K562 (cell line): Measurements from ENCODE around the gene MED14.

Source experiments
- BCL6 ChIP-seq: fragments of 250-450 bp; sonication (Bioruptor Pico); IDR thresholded peaks from 2 replicates; pipeline ENCODE4 v1.4.0; 2020
- CTCF ChIP-seq, 3 experiments: IDR thresholded peaks in 2 of 3; conservative IDR thresholded peaks in 1 of 3; 2 replicates each; pipeline ENCODE4 v1.5.1; 2011 to 2012; ENCODE audit warnings: low read length in 3 of 3, mild to moderate bottlenecking in 3 of 3, control low read depth in 2 of 3, improper control_type of control experiment in 1 of 3, inconsistent platforms in 1 of 3, low read depth in 1 of 3, mixed read lengths in 1 of 3, moderate library complexity in 1 of 3; ENCODE audit not compliant: insufficient read depth in 2 of 3
- FOS ChIP-seq: IDR thresholded peaks from 3 replicates; pipeline ENCODE4 v1.6.1; 2011; ENCODE audit not compliant: insufficient read length; ENCODE audit errors: extremely low read depth
- GATAD2B ChIP-seq: fragments of 450-650 bp; IDR thresholded peaks from 2 replicates; pipeline ENCODE4 v1.6.1; 2017; ENCODE audit warnings: mild to moderate bottlenecking, borderline replicate concordance
- HNRNPH1 ChIP-seq: fragments of 200-400 bp; formaldehyde crosslinking; optimal IDR thresholded peaks from 2 replicates; pipeline ENCODE3; 2017; ENCODE audit warnings: low read depth, mild to moderate bottlenecking, low read length, moderate library complexity
- MXI1 ChIP-seq: IDR thresholded peaks from 2 replicates; pipeline ENCODE4 v1.6.1; 2011; ENCODE audit warnings: low read depth, mild to moderate bottlenecking, improper control_type of control experiment, low read length
- PRDM10 ChIP-seq: fragments of 450-650 bp; IDR thresholded peaks from 2 replicates; pipeline ENCODE4 v1.6.1; 2018; ENCODE audit not compliant: partially characterized antibody
- ZNF143 ChIP-seq: sonication (generic); formaldehyde crosslinking; IDR thresholded peaks from 2 replicates; pipeline ENCODE4 v1.9.0; 2022; ENCODE audit warnings: mild to moderate bottlenecking, missing genetic modification reagents

- TF ChIP-seq ZNF143 (no peak), CTCF (IDR thresholded peaks at IDR 0.05 in 2 of 3, conservative IDR thresholded peaks at IDR 0.05 in 1 of 3; ENCODE audit: insufficient read depth in 2 of 3, low read depth in 1 of 3, low read length in 3 of 3) (no peak), HNRNPH1 (no peak), PRDM10 (no peak), BCL6 (no peak), GATAD2B (no peak), FOS (no peak), MXI1 (no peak)
Observed at GRCh38 chrX:40755291-40756249, 20.2 kb upstream of the MED14 start.
